HG03135 (cell line): ENCODE data around the gene PTK6.
"Not testable (repeated sequence)": the region's sequence is repeated elsewhere in the genome, so short reads cannot be mapped to it uniquely, and the experiment has no call there.

Source experiments
- ATAC-seq: cut with Tn5 transposase; IDR thresholded peaks from one replicate; pipeline ENCODE4 v1.9.1; 2021; ENCODE audit warnings: mild to moderate bottlenecking, moderate library complexity; ENCODE audit not compliant: unreplicated experiment

Gene PTK6

GRCh38 chr20:63517376-63518309, 19.5 kb downstream of the PTK6 start:
- no peak for ATAC-seq

GRCh38 chr20:63514520-63514919, 22.7 kb downstream of the PTK6 start:
- ATAC-seq = not testable (repeated sequence)

GRCh38 chr20:63513207-63513606, 24.0 kb downstream of the PTK6 start:
- ATAC-seq = no peak

- no peak for ATAC-seq
Measured at GRCh38 chr20:63509088-63509564, 28.1 kb downstream of the PTK6 start.

GRCh38 chr20:63508072-63508768, 29.0 kb downstream of the PTK6 start:
- ATAC-seq = no peak

- no peak for ATAC-seq
Measured at GRCh38 chr20:63507083-63507743, 30.0 kb downstream of the PTK6 start.

- ATAC-seq = no peak
Measured at GRCh38 chr20:63505723-63506122, 31.5 kb downstream of the PTK6 start.

GRCh38 chr20:63505281-63505680, 31.9 kb downstream of the PTK6 start:
- ATAC-seq = no peak

GRCh38 chr20:63504642-63505041, 32.5 kb downstream of the PTK6 start:
- no peak for ATAC-seq

- ATAC-seq = no peak
Measured at GRCh38 chr20:63503524-63503923, 33.7 kb downstream of the PTK6 start.

GRCh38 chr20:63502671-63503172, 34.5 kb downstream of the PTK6 start:
- ATAC-seq = no peak

GRCh38 chr20:63501818-63502670, 35.1 kb downstream of the PTK6 start:
- no peak for ATAC-seq

GRCh38 chr20:63500902-63501817, 36.0 kb downstream of the PTK6 start:
- ATAC-seq = no peak

GRCh38 chr20:63500151-63500901, 36.9 kb downstream of the PTK6 start:
- no peak for ATAC-seq

GRCh38 chr20:63499338-63499969, 37.7 kb downstream of the PTK6 start:
- no peak for ATAC-seq

- ATAC-seq = no peak
Measured at GRCh38 chr20:63498960-63499337, 38.2 kb downstream of the PTK6 start, which contains the start of gene EEF1A2. Gene EEF1A2 (minus strand): TSS chr20:63499083. CDS start chr20:63497763, 1,320 bp downstream.

- no peak for ATAC-seq
Measured at GRCh38 chr20:63497946-63498935, 38.9 kb downstream of the PTK6 start.
